HepG2 (cell line): ENCODE data around the gene DNAAF1. TPM values are rescaled to one million over a fixed set of nuclear protein-coding genes. Genes with fewer than 3 reads are reported as not detected.

Experiments
- ATAC-seq: fragments of 200-7000 bp; cut with Tn5 transposase; 3 replicates; pipeline ENCODE4 v1.9.1; 2020; ENCODE audit warnings: mild to moderate bottlenecking, moderate library complexity
- BruUV-seq: library from RNA; stranded (reverse); fragments of 400-500 nt; replicated peaks from 2 replicates; lab custom pipeline; 2021; lab: Mats Ljungman, UMichigan
- CTCF ChIA-PET: fragments of 300-600 bp; formaldehyde crosslinking; extraction: SDS; loops from one replicate; lab custom pipeline; 2021; ENCODE audit warnings: low total read pairs, inconsistent platforms, low intra/inter-chr PET ratio; lab: Yijun Ruan, JAX
- POLR2A ChIA-PET: fragments of 350-600 bp; sonication (Branson Sonifier 250); formaldehyde crosslinking; loops from one replicate; lab custom pipeline; 2020; ENCODE audit warnings: antibody characterized with exemption, inconsistent platforms; lab: Yijun Ruan, JAX
- DNase-seq: peaks from one replicate; pipeline ENCODE4 v3.0.0-alpha.2; 2015; ENCODE audit warnings: low spot score
- FAIRE-seq: peaks from 3 replicates; lab custom pipeline; 2011; peaks lifted over from hg19 to GRCh38; lab: Jason Lieb, UNC
- H2AFZ ChIP-seq: one replicate; pipeline ENCODE4 v1.6.1; 2011; ENCODE audit warnings: low read length, inconsistent platforms
- H3K27ac ChIP-seq: fragments of 300-600 bp; 3 replicates; pipeline ENCODE4 v1.8.0; 2011; ENCODE audit warnings: mixed run types, mild to moderate bottlenecking, mixed read lengths, low read length, inconsistent platforms; ENCODE audit not compliant: insufficient read depth; ENCODE audit errors: extremely low read length
- H3K27me3 ChIP-seq, 2 experiments: fragments of 200-600 bp in 1 of 2; 2 replicates in 1 of 2; 3 replicates in 1 of 2; pipeline versions ENCODE4 v1.6.0 to v1.8.0; 2011; ENCODE audit warnings: low read length in 2 of 2, mild to moderate bottlenecking in 2 of 2, moderate library complexity in 2 of 2, inconsistent platforms in 1 of 2; ENCODE audit not compliant: insufficient read depth in 2 of 2, control insufficient read depth in 1 of 2
- H3K36me3 ChIP-seq, 2 experiments: fragments of 200-600 bp in 1 of 2; replicated peaks in 1 of 2; 2 replicates in 1 of 2; 3 replicates in 1 of 2; pipeline versions ENCODE4 v1.5.1 to v1.8.0; 2011; ENCODE audit warnings: low read length in 2 of 2, inconsistent platforms in 1 of 2; ENCODE audit not compliant: insufficient read depth in 2 of 2, control insufficient read depth in 1 of 2
- H3K4me1 ChIP-seq: 2 replicates; pipeline ENCODE4 v1.5.1; 2012; ENCODE audit warnings: low read length, inconsistent platforms; ENCODE audit not compliant: insufficient read depth
- H3K4me2 ChIP-seq: 2 replicates; pipeline ENCODE4 v1.6.0; 2011; ENCODE audit warnings: low read depth, low read length, inconsistent platforms
- H3K4me3 ChIP-seq, 3 experiments: fragments of 200-600 bp in 1 of 3; sonication (generic), shearing (Covaris generic) in 1 of 3; replicated peaks in 1 of 3; 2 replicates each; pipeline ENCODE4 v1.5.1; 2011 to 2016; ENCODE audit warnings: low read length in 3 of 3, inconsistent platforms in 2 of 3, low read depth in 2 of 3, mild to moderate bottlenecking in 2 of 3, control low read depth in 1 of 3, mixed read lengths in 1 of 3; ENCODE audit not compliant: insufficient read depth in 1 of 3
- H3K79me2 ChIP-seq: one replicate; pipeline ENCODE4 v1.6.1; 2011; ENCODE audit warnings: low read length, inconsistent platforms; ENCODE audit not compliant: insufficient read depth
- H3K9ac ChIP-seq: 2 replicates; pipeline ENCODE4 v1.6.0; 2011; ENCODE audit warnings: mild to moderate bottlenecking, low read depth, low read length, inconsistent platforms; ENCODE audit not compliant: insufficient read depth
- H3K9me3 ChIP-seq: 2 replicates; pipeline ENCODE4 v1.5.1; 2012; ENCODE audit warnings: mild to moderate bottlenecking, low read length
- H4K20me1 ChIP-seq: 2 replicates; pipeline ENCODE4 v1.6.0; 2011; ENCODE audit warnings: inconsistent platforms, mild to moderate bottlenecking, low read length, moderate library complexity; ENCODE audit not compliant: insufficient read depth
- AGO2 ChIP-seq: fragments of 200-400 bp; formaldehyde crosslinking; optimal IDR thresholded peaks from 2 replicates; pipeline ENCODE3; 2017; ENCODE audit warnings: mild to moderate bottlenecking, low read depth, low read length, moderate library complexity
- ARNT ChIP-seq: fragments of 450-650 bp; IDR thresholded peaks from 2 replicates; pipeline ENCODE4 v1.6.1; 2017
- CEBPG ChIP-seq: IDR thresholded peaks from 2 replicates; pipeline ENCODE4 v1.6.1; 2016
- IKZF1 ChIP-seq: fragments of 450-650 bp; IDR thresholded peaks from 2 replicates; pipeline ENCODE4 v1.7.1; 2016
- MYNN ChIP-seq: sonication (generic); formaldehyde crosslinking; IDR thresholded peaks from 2 replicates; pipeline ENCODE4 v1.4.0; 2020; ENCODE audit warnings: mild to moderate bottlenecking, low read depth, missing genetic modification reagents
- NCOA5 ChIP-seq: sonication (generic); formaldehyde crosslinking; IDR thresholded peaks from 2 replicates; pipeline ENCODE4 v1.4.0; 2020; ENCODE audit warnings: missing genetic modification reagents
- PAF1 ChIP-seq: IDR thresholded peaks from 2 replicates; pipeline ENCODE4 v1.6.1; 2016; ENCODE audit warnings: missing genetic modification reagents, missing compliant biosample characterization
- POLR2A ChIP-seq, 2 experiments: IDR thresholded peaks; 2 replicates each; pipeline ENCODE4 v1.6.1; 2011; ENCODE audit warnings: low read depth in 2 of 2, low read length in 2 of 2, mild to moderate bottlenecking in 1 of 2, moderate library complexity in 1 of 2; ENCODE audit not compliant: insufficient read depth in 1 of 2
- RBM22 ChIP-seq: fragments of 200-400 bp; formaldehyde crosslinking; optimal IDR thresholded peaks from 2 replicates; pipeline ENCODE3; 2017; ENCODE audit warnings: mild to moderate bottlenecking, low read length, moderate library complexity
- RFXANK ChIP-seq: IDR thresholded peaks from 2 replicates; pipeline ENCODE4 v1.6.1; 2016
- TAF15 ChIP-seq: fragments of 200-400 bp; formaldehyde crosslinking; IDR thresholded peaks from one replicate; pipeline ENCODE4 v1.6.1; 2018; ENCODE audit warnings: mild to moderate bottlenecking, low read depth, low read length; ENCODE audit not compliant: poor library complexity, severe bottlenecking
- ZFP36L1 ChIP-seq: sonication (generic); formaldehyde crosslinking; IDR thresholded peaks from 2 replicates; pipeline ENCODE4 v1.8.0; 2022; ENCODE audit warnings: mild to moderate bottlenecking, missing genetic modification reagents, moderate library complexity
- ZSCAN29 ChIP-seq: sonication (generic); formaldehyde crosslinking; conservative IDR thresholded peaks from 2 replicates; pipeline ENCODE4 v1.4.0; 2020; ENCODE audit warnings: mild to moderate bottlenecking, missing genetic modification reagents
- WGBS: methylation state at CpG from one replicate; pipeline ENCODE4 v1.1.6; 2017; ENCODE audit warnings: low lambda C conversion rate; 5-methylcytosine and 5-hydroxymethylcytosine counted together
- in situ Hi-C: cut with HindIII; loops from 2 replicates; pipeline ENCODE4 v1.10.0; 2017; ENCODE audit warnings: low pct_unique_long_range_greater_than_20kb; ENCODE audit not compliant: extremely low pct_ligation_motif_present
- intact Hi-C: fragments of 100-400 bp; cut with micrococcal nuclease; formaldehyde crosslinking; loops from one replicate; pipeline ENCODE4 v1.10.0; 2022; ENCODE audit not compliant: unreplicated experiment
- polyA plus RNA-seq, 8 experiments: library from polyadenylated mRNA; depleted of rRNA in 3 of 8; stranded (reverse) in 7 of 8; unstranded in 1 of 8; fragments of >200 nt; fragmentation: Illumina TruSeq in 4 of 8; extraction: Trizol in 4 of 8; gene quantifications; 2 replicates each; pipeline versions ENCODE4 v1.2.1 to v1.2.3, GENCODE V29; 2011 to 2016; ENCODE audit warnings: low read depth in 4 of 8, missing spikeins in 1 of 8, mixed read lengths in 1 of 8; ENCODE audit not compliant: insufficient read depth in 1 of 8
- total RNA-seq, 5 experiments: library from RNA; depleted of rRNA; stranded (reverse); fragments of >200 nt; fragmentation: Illumina TruSeq; extraction: Trizol; gene quantifications; 2 replicates each; pipeline ENCODE4 v1.2.3, GENCODE V29; 2016; ENCODE audit warnings: low read depth in 1 of 5

Gene DNAAF1
- total and polyA plus RNA-seq, 2 of the 13 experiments (the other 11 are each of a cell fraction or from before 2014, with no cell fraction given) = 0.04 TPM; not detected in 1

GRCh38 chr16:84120023-84120422 is 25.1 kb upstream of the DNAAF1 start:
- H3K4me3 ChIP-seq = no peak overlapping the region
- peaks cover 9 to 25% of the 10 kb centered on the region in 2 experiments for H3K36me3 ChIP-seq
- no peaks in the 10 kb centered on the region for H3K9me3 ChIP-seq
- ATAC-seq = no peak
- WGBS = 96% methylated on average over 5 of the region's 5 CpGs
- in situ Hi-C loops = no loop called here
- CTCF ChIA-PET = no interaction called here
- intact Hi-C loops = no loop called here
- peaks cover 0 to 3% of the 10 kb centered on the region in 2 experiments; a peak in 1 of 5 replicates for H3K27me3 ChIP-seq
- H3K9ac ChIP-seq = no peak overlapping the region
- H3K27ac ChIP-seq = no peak overlapping the region
- FAIRE-seq = no peak
- TF ChIP-seq POLR2A (IDR thresholded peaks at IDR 0.05; ENCODE audit: insufficient read depth in 1 of 2, low read depth in 2 of 2, low read length in 2 of 2) (0 out of 4 replicates have a peak, but pooled peaks of 1 of the 2 experiments have one; percentile 14), PAF1 (CRISPR knock-in tag) (0 out of 2 replicates have a peak, but pooled peaks have one; percentile 50), NCOA5 (CRISPR knock-in tag) (no peak), MYNN (CRISPR knock-in tag) (no peak), ZSCAN29 (CRISPR knock-in tag) (no peak), TAF15 (no peak), ZFP36L1 (CRISPR knock-in tag) (no peak), ARNT (no peak), RFXANK (CRISPR knock-in tag) (no peak), CEBPG (CRISPR knock-in tag) (no peak)
- TF ChIP-seq, all 625 proteins: peak for 2
- no peak for DNase-seq
- POLR2A ChIA-PET = interaction anchor here (6.5 kb wide), 1 partner anchor 19 kb away, joined by 142 read pairs; no protein-coding TSS in a partner anchor
- Histone ChIP-seq H2AFZ (no peak overlapping the region), H3K4me2 (no peak overlapping the region), H4K20me1 (no peaks in the 10 kb centered on the region), H3K79me2 (peaks cover 18% of the 10 kb centered on the region), H3K4me1 (peaks cover 14% of the 10 kb centered on the region)
- BruUV-seq = no TSS peak

- Histone ChIP-seq H3K4me2 (no peak overlapping the region), H3K4me3 (no peak overlapping the region), H3K27me3 (peaks cover 0 to 3% of the 10 kb centered on the region in 2 experiments; a peak in 1 of 5 replicates), H3K36me3 (peaks cover 9 to 25% of the 10 kb centered on the region in 2 experiments), H2AFZ (no peak overlapping the region), H3K27ac (no peak overlapping the region), H3K4me1 (peaks cover 8% of the 10 kb centered on the region), H4K20me1 (no peaks in the 10 kb centered on the region), H3K79me2 (peaks cover 8% of the 10 kb centered on the region), H3K9ac (no peak overlapping the region), H3K9me3 (no peaks in the 10 kb centered on the region)
- ATAC-seq (no peak), DNase-seq (no peak), FAIRE-seq (no peak)
- ChIA-PET POLR2A (interaction anchor here (6.5 kb wide), 1 partner anchor 18 kb away, joined by 142 read pairs; no protein-coding TSS in a partner anchor), CTCF (no interaction called here)
- 89% methylated on average over 10 of the region's 10 CpGs for WGBS
- in situ Hi-C loops = no loop called here
- TF ChIP-seq RBM22 (peak; percentile 33), AGO2 (peak; percentile 45), IKZF1 (no peak)
- intact Hi-C loops = no loop called here
- no TSS peak for BruUV-seq
Observed at GRCh38 chr16:84121007-84121406, 24.1 kb upstream of the DNAAF1 start.
